Chondrocyte (in vitro differentiated cells): ENCODE measurements around the gene ACAD10. TPM values are rescaled to one million over a fixed set of nuclear protein-coding genes. Genes with fewer than 3 reads are reported as not detected.
"Not testable (repeated sequence)": the region's sequence is repeated elsewhere in the genome, so short reads cannot be mapped to it uniquely, and the experiment has no call there.

ENCODE experiments used
- DNase-seq: peaks from one replicate; pipeline ENCODE4 v3.0.0; 2021; ENCODE audit warnings: mixed read lengths, low spot score
- H3K27ac Mint-ChIP-seq: one replicate; pipeline ENCODE4 v1.8.0; 2021; ENCODE audit warnings: mild to moderate bottlenecking, moderate library complexity, mixed read lengths; ENCODE audit not compliant: unreplicated experiment
- H3K27me3 Mint-ChIP-seq: 2 replicates; pipeline ENCODE4 v1.8.0; 2021; ENCODE audit warnings: low read depth, mixed read lengths
- H3K36me3 Mint-ChIP-seq: 2 replicates; pipeline ENCODE4 v1.8.0; 2021; ENCODE audit warnings: low read depth, mixed read lengths
- H3K4me1 Mint-ChIP-seq: 2 replicates; pipeline ENCODE4 v1.8.0; 2021; ENCODE audit warnings: low read depth, mild to moderate bottlenecking, mixed read lengths
- H3K4me3 Mint-ChIP-seq: one replicate; pipeline ENCODE4 v1.8.0; 2021; ENCODE audit warnings: mild to moderate bottlenecking, moderate library complexity, mixed read lengths; ENCODE audit not compliant: unreplicated experiment
- H3K9me3 Mint-ChIP-seq: 2 replicates; pipeline ENCODE4 v1.8.0; 2021; ENCODE audit warnings: low read depth, mixed read lengths
- total RNA-seq: library from RNA; stranded (reverse); gene quantifications from 3 replicates; pipeline ENCODE4 v1.2.1, GENCODE V29; 2021
- TF ChIP-seq, protein P1 (sequence below): fragments of 200-600 bp; sonication (generic); IDR thresholded peaks from 2 replicates; pipeline ENCODE4 v1.5.0; 2021; ENCODE audit warnings: antibody characterized with exemption, mild to moderate bottlenecking, moderate library complexity

ACAD10 gene
- total RNA-seq, 1 donor from 2014 or later: 13.0 TPM

DNA sequence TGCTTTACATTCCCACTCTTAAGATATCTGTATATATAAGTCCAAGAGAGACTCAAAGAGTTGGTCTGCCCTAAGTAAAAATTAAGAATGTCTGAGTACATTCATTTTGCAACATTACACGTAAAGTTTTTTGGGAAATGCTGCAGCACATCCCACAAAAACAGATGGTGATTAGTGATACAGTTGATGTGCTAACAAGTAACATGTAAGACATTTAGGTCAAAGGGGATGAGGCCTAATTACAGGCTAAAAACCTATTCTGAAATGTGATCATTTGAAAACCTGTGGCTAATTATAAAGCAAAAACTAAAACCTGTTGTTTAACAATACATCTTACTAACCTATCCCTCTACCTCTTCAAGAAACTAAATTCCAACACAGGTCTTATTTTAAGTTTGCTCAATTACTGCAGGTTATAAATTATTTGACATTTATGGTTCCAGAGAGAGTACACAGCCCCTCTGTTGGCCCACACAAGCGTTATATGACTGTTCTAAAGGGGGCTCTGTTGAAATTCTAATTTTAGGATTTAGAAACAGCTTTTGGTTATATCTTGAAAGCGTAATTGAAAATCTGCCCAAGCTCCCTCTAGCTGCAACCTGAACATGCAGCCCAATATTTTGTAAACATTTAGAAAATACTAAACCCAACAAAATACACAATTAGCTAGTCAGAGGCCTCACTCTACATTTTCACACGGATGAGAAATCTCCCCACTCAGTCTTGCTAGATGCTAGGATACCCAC is 43.0 kb upstream of the ACAD10 start:
- TF ChIP-seq, protein P1, sequence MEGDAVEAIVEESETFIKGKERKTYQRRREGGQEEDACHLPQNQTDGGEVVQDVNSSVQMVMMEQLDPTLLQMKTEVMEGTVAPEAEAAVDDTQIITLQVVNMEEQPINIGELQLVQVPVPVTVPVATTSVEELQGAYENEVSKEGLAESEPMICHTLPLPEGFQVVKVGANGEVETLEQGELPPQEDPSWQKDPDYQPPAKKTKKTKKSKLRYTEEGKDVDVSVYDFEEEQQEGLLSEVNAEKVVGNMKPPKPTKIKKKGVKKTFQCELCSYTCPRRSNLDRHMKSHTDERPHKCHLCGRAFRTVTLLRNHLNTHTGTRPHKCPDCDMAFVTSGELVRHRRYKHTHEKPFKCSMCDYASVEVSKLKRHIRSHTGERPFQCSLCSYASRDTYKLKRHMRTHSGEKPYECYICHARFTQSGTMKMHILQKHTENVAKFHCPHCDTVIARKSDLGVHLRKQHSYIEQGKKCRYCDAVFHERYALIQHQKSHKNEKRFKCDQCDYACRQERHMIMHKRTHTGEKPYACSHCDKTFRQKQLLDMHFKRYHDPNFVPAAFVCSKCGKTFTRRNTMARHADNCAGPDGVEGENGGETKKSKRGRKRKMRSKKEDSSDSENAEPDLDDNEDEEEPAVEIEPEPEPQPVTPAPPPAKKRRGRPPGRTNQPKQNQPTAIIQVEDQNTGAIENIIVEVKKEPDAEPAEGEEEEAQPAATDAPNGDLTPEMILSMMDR: peak; percentile 25
- Mint-ChIP-seq H3K4me3 (no peak overlapping the region), H3K4me1 (peaks cover 10% of the 10 kb centered on the region), H3K27me3 (no peaks in the 10 kb centered on the region), H3K36me3 (peaks cover 26% of the 10 kb centered on the region), H3K27ac (no peak overlapping the region), H3K9me3 (no peaks in the 10 kb centered on the region)
- no peak for DNase-seq

DNA sequence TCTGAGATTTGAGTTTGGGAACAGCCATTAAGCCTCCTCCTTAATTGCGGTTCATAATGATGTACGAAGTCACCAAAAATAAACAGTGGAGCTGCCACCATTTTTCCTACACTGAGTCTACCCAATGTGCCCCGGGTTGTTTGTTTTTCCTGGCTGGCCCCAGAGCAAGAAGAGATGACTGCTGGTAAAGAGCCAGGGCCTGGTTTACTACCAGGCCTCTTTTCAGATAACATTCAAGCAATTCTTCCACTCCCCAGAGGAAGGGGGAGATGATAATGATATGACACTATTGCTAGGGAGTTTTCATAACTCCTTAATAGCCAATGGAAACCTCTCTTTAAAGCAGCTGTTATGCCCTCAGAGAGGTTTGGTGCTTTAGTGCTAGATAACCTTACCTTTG is 42.4 kb upstream of the ACAD10 start:
- no peaks in the 10 kb centered on the region for H3K9me3 Mint-ChIP-seq
- no peaks in the 10 kb centered on the region for H3K27me3 Mint-ChIP-seq
- no peak overlapping the region for H3K27ac Mint-ChIP-seq

DNA sequence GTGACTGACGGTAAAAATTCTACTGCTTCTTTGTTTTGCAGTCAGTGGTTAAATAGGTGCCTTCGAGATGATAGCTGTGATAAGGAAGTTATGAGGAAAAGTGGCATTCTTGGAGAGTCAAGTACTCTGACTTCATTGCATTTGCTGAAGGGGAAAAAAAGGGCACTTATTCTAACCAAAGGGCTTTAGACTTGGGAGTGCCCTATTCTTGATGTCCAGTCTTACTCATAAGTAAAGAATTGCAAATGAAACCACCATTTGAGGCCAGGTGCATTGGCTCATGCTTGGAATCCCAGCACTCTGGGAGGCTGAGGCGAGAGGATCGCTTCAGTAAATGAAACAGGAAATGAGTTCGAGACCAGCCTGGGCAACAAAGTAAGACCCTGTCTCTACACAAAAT is 40.4 kb upstream of the ACAD10 start:
- Mint-ChIP-seq H3K4me1 (peaks cover 10% of the 10 kb centered on the region), H3K27ac (no peak overlapping the region), H3K4me3 (no peak overlapping the region), H3K9me3 (no peaks in the 10 kb centered on the region), H3K27me3 (no peaks in the 10 kb centered on the region), H3K36me3 (peaks cover 30% of the 10 kb centered on the region)
- no peak for DNase-seq
- TF ChIP-seq, protein P1: no peak

More for the DNA sequence above, 42.4 kb upstream of the ACAD10 start:
- TF ChIP-seq, protein P1: no peak
- Mint-ChIP-seq H3K4me3 (no peak overlapping the region), H3K4me1 (peaks cover 10% of the 10 kb centered on the region), H3K36me3 (peaks cover 26% of the 10 kb centered on the region)
- DNase-seq: no peak

DNA sequence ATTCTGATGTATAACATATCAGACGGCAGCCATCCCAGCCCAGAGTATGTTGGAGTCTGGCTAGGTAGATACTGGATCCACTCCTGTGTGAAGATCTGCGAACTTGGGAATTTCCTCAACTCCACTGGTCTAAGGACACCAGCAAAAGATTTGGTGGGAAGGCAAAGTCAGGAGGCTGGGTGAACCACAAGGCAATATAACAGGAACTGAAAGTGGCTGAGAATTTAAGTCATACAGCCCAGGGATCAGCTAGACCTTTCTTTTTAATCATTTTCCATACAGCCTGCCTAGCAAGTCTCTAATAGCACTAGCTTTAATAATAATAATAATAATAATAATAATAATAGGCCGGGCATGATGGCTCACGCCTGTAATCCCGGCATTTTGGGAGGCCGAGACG is 34.9 kb upstream of the ACAD10 start:
- TF ChIP-seq, protein P1: no peak
- Mint-ChIP-seq H3K27ac (no peak overlapping the region), H3K4me3 (no peak overlapping the region), H3K36me3 (peaks cover 21% of the 10 kb centered on the region), H3K27me3 (no peaks in the 10 kb centered on the region), H3K4me1 (no peaks in the 10 kb centered on the region), H3K9me3 (no peaks in the 10 kb centered on the region)
- no peak for DNase-seq

DNA sequence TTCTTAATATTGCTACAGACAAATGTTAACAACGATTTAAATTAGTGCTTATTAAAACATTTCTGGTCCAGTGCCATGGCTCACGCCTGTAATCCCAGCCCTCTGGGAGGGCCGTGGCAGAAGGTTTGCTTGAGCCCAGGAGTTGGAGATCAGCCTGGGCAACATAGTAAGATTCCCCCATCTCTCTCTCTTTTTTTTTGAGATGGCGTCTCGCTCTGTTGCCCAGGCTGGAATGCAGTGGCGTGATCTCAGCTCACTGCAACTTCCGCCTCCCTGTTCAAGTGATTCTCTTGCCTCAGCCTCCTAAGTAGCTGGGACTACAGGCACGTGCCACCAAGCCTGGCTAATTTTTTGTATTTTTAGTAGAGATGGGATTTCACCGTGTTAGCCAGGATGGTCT is 33.3 kb upstream of the ACAD10 start:
- not testable (repeated sequence) for H3K27ac Mint-ChIP-seq, H3K9me3 Mint-ChIP-seq, H3K4me1 Mint-ChIP-seq, DNase-seq, H3K27me3 Mint-ChIP-seq, H3K4me3 Mint-ChIP-seq
- peaks cover 16% of the 10 kb centered on the region for H3K36me3 Mint-ChIP-seq

DNA sequence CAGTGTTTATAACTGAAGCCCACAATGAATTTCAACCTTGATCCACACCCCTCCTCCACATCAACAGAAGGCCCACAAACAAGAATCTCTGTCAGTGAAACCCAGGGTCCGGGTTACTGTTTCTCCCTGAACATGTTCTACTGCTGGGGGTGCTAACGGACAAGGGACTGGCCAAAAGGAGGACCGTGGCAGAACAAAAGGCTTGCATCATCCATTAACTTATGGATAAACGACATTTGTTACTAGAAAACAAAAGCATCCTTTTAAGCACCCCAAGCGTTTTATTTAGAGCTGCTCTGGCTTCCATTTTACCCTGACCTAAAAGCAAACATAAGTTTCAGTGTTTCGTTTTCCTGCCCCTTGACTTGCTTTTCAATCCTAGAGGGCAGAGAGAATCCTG is 32.3 kb upstream of the ACAD10 start:
- TF ChIP-seq, protein P1: no peak
- Mint-ChIP-seq H3K4me3 (no peak overlapping the region), H3K36me3 (peaks cover 19% of the 10 kb centered on the region), H3K4me1 (no peaks in the 10 kb centered on the region), H3K9me3 (no peaks in the 10 kb centered on the region), H3K27ac (no peak overlapping the region), H3K27me3 (no peaks in the 10 kb centered on the region)
- no peak for DNase-seq
